Right hindlimb (tissue), 1 donor: ENCODE data around the gene NTRK3.
"Not testable (repeated sequence)": the region's sequence is repeated elsewhere in the genome, so short reads cannot be mapped to it uniquely, and the experiment has no call there.

Experiments used
- DNase-seq: peaks from one replicate; pipeline ENCODE4 v3.0.0-alpha.2; 2018

NTRK3 gene

DNA sequence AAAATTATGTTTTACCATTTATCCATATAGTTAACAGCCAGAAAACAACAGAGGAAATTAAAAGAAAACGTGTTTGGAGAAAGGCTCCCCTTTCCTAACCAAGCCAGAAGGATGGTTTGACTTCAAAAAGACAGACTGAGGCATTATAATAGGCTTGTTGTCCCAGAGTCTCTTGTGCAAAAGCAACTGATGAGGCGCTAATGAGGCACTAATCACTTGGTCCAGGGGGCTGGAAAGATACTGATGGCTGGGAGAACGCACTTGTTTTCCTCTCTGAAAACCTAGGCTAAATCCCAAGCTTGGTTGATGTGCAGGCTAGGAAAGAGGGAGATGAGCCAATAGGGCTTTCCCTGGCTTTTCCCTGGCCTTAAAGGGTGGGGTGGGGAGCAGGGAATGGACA lies 389.6 kb downstream of the NTRK3 start:
- no peak for DNase-seq

DNA sequence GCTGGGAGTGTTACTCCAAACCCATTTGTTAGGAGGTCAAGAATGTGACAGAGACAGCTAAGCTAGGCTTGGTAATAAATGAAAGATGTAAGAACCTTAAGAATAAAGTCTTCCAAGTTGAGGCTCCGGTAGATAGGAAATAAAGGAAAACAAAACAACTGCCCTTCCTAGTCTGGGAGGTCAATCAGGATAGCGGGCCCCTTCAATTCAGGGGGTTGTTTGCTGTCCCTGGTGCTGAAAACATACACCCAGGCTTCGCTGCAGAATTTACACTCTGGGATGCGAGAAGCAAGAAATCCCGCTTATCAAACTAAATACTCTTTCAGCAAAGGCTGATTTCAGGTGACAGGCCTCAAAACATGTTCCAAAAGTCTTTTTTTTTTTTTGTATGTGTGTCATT lies 393.4 kb downstream of the NTRK3 start:
- DNase-seq, result peak; percentile 37

DNA sequence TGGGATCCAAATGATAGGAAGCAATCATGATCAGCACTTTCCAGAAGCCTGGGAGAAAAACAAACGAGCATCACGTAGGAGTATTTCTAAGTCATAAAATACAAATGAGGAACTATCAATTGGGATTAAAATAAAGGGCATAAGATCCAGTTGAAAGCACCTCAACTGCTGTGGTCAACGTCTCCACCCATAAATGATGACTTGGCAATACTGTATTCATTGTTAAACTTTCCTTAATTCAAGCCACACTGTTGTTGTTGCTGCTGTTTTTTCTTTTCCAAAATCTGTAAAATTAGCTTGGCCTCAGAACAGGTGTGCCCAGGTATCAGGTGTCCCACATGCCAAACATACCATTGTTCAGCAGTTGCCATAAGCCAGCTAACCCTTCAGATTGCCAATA lies 395.8 kb downstream of the NTRK3 start:
- no peak for DNase-seq

DNA sequence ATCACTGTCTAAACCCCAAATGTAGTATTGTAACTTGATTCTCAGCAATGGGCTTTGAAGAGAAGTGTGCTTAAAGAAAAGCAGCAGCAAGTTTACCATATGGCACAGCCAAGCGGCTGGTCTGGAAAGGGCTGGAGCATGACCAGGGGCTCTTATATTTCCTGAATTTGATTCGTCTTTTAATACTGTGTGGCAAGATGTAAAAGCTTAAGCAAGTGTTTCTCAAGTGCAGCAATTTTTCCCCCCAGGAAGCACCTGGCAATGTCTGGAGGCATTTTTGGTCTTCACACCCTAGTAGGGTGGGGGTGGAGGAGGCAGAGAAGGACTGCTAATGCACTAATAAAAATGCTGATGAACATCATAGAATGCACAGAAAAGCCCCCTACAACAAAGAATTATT lies 397.9 kb downstream of the NTRK3 start:
- DNase-seq, result no peak

DNA sequence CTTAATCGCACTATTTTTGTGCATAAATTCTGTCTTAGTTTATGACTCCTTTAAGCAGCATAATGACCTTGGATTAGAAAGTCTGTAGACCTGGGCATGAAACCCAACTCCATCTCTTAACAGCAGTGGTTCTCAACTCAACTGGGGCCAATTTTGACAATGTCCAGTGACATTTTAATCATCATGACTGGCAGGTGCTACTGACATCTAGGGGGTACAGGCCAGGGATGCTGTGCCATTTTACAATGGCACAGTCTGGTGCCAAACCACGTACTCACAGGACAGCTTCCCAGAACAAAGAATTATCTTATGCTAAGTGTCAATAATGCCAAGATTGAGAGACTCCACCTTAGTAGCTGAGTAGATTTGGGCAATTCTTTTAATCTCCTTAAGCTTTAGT lies 405.0 kb downstream of the NTRK3 start:
- DNase-seq, result no peak

DNA sequence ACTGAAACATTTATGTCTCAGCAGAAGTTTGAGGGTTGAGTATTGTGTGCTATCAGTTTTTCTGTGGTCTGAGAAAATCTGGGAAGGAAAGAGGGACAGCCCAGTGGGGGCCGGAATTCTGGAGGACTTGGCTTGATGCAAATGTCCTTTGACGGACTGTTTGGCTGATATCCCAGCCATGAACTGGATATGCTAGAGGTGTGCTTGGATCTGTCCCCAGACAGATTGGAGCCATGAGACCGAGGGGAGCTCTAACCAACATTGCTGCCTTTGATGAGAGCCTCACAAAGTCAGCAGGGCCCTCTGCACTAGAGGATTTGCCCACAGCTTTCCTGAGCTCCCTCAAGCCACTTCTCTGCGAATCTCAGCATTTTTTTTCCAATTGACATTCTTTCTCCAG lies 405.6 kb downstream of the NTRK3 start:
- no peak for DNase-seq

DNA sequence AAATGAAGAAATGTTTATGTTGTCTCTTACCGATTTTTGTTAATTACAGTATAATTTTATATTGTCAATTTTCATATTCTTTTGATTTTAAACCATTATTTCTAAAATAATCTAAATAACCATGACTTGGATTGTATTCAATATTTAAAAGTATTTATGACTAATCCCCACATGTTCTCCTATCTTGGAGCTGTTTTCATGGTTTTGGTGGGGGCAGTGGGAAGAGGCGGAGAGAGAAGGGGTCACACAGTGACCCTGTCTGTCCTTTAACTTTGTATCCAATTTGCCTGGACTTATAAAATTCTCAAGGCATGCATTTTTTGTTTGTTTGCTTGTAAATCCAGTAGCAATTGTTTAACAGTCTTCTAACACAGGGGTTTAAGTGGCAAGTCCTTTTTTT lies 407.4 kb downstream of the NTRK3 start:
- no peak for DNase-seq

DNA sequence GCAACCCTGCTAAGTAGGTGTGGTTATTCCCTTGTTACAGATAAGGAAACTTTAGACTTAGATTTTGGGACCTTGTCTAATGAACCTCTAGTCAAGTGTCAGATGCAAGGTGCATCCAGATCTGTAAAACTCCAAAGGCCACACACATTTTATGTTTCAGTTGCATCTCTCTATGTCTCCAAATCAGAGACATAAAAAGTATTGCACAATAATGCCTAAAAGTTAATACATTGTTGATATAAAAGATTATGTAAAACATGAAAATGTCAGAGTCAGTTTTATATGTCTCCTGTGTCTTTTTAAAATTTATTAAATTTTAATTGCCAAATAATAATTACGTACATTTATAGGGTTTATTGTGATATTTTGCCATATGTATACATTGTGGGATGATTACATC lies 408.5 kb downstream of the NTRK3 start:
- DNase-seq, result no peak

DNA sequence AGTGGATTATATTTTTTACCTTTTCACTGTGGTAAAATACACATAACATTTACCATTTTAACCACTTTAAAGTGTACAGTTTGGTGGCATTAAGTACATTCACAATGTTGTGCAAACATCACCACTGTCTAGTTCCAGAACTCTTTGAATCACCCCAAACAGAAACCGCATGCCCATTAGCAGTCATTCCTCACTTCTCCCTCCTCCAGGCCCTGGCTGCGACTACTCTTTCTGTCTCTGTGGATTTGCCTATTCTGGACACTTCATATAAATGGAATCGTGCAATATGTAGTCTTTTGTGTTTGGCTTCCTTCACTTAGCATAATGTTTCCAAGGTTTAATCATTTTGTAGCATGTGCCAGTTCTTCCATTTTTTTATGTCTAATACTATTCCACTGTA lies 409.8 kb downstream of the NTRK3 start:
- DNase-seq, result no peak

DNA sequence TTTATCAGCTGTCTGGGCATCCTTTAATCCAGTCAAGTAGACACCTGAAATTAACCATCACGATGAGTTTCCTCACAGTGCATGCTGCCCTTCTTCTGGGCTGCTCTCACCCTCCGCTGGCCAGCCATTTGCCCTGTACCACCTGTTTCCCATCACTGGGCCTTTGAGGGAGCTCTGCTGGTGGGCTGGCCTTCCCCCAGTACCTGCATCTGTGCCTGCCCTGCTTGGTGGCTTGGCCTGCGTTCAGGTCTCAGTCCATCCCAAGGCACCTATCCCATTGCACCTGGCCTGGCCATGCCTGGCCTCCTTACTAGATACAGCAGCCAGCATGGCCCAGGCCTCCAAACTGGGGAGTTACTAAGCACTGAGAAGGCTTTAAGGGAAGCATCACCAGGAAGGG lies 413.2 kb downstream of the NTRK3 start:
- DNase-seq, result no peak

DNA sequence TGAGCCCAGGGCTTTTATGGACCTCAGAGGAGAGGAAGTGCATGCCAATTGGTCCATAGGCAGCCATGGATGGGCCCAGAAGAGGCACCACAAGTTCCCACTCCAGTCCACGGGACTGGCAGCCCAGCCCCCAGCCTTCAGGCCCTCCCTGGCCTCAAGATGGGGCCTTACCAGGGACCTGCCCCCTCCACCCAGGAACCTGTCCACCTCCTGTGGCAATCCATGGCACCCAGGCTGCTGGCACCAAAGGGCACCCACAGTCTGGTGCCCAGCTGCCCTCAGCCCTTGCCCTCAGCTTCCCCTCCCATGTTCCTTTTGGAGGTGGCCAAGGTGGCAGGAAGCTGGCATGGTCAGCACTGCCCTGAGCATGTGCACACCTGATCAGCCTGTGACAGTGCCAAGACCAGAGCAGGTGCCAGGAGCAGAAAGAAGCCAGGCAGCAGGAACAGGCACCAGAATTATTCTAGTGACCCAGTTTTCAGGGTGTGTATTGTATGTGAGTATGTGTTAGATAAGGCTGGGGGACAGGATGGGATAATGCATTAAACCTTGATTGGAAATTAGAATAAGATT lies 415.0 kb downstream of the NTRK3 start:
- no peak for DNase-seq

DNA sequence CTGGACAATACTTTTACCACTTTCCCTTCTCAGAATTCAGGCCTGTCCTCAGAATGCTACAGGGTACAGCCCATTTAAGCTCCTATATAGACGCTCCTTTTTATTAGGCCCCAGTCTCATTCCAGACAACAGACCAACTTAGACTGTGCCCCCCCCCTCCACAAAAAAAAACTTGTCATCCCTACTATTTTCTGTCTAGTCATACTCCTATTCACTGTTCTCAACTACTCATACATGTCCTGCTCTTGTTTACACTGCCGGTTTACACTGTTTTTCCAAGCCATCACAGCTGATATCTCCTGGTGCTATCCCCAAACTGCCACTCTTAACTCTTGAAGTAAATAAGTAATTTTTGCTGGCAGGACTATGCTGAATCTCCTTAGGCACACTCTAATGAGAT lies 420.7 kb downstream of the NTRK3 start:
- not testable (repeated sequence) for DNase-seq

DNA sequence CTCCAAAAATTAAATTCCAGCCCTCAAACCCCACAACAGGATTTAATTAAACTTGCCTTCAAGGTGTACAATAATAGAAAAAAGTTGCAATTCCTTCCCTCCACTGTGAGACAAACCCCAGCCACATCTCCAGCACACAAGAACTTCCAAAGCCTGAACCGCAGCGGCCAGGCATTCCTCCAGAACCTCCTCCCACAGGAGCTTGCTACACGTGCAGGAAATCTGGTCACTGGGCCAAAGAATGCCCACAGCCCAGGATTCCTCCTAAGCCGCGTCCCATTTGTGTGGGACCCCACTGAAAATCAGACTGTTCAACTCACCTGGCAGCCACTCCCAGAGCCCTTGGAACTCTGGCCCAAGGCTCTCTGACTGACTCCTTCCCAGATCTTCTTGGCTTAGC lies 423.2 kb downstream of the NTRK3 start:
- not testable (repeated sequence) for DNase-seq

DNA sequence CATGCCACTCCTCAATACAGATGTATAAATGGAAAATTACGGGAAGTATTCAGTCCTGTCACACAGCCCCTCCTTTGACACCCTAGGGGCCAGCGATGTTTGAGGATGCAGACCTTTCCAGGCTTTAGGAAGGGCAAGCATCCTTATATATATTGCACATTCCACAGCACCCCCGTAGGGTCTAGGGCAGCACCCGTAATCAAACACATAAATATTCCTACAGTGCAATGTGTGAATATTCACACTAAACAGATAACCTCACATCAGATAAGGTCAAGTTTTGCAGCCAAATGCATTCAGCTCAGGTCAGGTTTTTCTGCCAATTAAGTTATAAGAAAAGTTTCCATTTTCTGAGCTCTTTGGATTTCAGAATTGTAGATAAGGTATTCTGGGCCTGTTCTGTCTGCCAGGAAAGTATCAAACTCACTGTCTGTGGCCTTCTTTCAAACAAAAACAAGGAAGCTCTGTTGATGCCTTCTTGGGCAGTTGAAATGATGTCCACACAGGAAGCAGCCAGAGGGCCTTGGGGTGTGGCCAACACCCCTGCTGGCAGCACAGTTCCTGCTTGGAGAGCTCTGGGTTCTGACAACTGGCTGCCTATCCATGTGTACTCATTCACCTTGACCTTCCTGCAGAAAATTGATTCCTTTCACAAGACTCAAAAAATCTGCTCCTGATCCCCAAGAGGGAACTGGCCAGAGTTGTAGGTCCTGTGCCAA lies 427.0 kb downstream of the NTRK3 start:
- DNase-seq, result no peak

DNA sequence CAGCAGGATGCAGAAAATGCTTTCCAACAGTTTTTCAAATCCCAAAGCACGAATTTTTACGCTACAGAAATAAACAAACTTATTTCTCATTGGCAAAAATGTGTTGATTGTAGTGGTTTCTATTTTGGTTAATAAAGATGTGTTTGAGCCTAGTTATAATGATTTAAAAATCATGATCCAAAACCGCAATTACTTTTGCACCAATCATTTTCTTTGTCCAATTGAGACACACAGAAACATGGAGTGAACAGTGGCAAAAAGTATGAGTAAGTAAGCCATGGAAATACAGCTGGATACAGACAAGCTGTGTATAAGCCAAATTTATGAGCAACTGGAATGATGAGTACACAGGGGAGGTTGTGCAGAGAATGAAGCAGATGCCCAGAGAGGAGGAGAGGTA lies 427.9 kb downstream of the NTRK3 start:
- DNase-seq, result no peak

DNA sequence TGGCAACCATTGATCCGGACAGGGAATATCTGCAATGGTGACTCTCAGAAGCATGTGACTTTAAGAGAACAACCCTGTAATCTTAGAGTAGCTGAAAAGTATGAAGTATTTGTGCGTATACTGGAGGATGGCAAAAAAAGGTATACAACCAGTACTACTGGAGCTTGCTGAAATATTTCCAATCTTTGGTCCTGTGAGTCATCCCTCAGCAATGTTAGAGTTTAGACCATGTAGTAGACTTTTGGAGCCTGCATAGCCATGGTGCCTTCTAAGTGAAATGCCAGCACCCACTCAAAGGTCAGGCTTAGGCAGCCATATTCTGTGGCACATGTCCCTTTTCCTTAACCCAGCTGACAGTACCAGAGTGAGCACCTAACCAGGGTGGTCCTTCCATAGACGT lies 429.4 kb downstream of the NTRK3 start:
- no peak for DNase-seq

DNA sequence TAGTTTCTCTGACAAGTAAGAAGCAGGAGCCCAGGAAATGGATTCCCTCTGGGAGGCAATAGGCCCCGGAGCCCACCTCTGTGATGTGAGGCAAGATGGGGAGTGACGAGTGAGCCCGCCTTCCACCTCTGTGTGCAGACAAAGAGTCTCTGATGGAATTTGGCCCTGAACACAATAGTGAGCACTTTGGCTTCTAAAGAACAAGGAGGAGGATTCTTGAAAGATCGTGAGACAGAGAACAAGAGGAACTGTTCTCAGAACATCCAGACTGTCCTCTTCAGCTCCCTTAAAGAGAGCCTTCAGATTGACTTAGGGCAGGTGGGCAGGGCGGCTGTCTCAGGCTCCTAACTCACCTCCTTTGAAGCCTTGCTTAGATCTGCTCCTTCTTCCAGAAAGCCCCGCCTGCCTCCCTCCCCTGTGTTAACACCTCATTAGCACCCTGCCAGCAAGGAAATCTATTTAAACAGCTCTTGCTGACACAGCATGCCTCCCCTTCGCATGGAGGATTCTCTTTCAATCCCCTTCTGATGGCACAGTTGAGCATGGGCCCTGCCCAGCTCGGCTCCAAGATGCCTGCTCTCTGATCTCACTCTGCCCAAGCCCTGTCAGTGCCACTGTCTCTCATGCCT lies 430.3 kb downstream of the NTRK3 start:
- no peak for DNase-seq

DNA sequence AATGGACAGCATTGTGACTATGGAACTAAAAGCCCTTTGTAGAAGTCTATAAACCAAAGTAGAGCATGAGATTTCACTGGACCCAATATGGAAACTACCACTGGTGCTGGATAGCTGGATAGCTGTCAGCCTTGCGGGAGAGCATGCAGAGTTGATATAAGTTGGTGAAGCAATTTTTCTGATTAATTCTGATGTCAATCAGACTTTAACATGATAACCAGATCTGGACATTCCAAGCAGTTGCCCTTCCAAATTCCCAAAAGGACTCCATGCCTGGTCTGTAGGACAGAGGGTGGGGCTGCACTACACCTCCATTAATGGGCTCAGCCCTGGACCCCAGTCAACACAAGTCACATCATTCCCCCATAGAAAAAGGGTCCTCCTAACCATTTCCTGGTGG lies 437.8 kb downstream of the NTRK3 start:
- no peak for DNase-seq

DNA sequence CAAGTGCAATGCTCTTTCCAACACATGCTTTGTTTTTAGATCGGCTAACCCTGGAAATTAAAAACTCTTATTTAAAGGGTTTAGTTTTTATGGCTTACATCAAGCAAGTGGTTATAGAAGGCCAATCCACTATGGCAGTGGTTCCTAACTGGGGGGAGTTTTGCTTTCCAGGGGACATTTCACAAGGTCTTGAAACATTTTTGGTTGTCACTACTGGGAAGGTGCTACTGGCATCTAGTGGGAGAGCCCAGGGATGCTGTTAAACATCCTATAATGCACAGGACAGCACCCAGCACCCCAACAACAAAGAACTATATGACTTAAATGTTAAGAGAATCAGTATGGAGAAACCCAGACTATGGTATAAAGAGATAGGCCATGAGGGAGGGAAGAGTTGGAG lies 439.0 kb downstream of the NTRK3 start:
- DNase-seq, result no peak

DNA sequence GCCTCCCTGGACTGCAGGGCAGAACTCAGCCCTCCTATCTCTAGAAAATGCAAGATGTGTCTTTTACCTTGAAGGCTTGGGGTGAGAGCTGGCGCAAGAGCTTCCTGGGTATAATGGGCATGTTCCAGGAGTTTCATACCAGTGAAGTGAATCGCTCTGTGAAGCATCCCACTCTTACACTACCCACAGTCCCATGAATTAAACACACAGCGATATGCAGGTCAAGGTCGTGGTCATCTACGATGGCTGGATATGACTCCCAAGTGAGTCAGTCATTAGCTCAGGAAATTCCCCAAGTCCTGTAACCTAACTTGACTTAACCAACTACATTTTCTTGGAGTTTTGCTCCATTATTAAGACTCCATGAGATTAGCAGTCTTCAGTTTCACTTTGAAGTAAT lies 439.7 kb downstream of the NTRK3 start:
- DNase-seq, result no peak

DNA sequence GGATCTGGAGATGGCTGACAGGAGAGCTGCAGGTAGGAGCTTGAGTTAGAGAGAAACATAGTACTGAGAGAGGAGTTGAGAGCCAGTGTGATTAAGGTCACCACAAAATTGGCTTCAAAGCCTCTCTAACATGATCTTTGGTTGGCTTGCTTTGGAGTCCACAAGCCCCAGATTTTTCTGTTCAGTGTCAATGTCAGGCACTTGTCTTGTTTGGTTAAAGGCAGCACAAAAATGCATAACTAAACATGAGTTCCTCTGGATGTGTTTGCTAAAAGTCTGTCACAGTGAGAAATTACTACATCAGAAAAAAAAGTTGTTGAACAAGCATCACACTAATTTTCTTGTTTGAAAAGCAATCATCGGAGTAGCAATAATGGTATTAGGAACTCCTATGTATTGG lies 440.5 kb downstream of the NTRK3 start:
- DNase-seq, result no peak
